Mesenchymal stem cell (in vitro differentiated cells and primary cell): ENCODE data around the gene PASK.

Source experiments
- DNase-seq: peaks from one replicate; pipeline ENCODE4 v3.0.0-alpha.2; 2013
- H2AFZ ChIP-seq: one replicate; pipeline ENCODE4 v1.6.1; 2013; ENCODE audit warnings: low read depth, mild to moderate bottlenecking, control low read depth, inconsistent platforms, low read length, moderate library complexity
- H2AK5ac ChIP-seq: 2 replicates; pipeline ENCODE4 v1.6.1; 2013; ENCODE audit warnings: low read length, moderate library complexity, mild to moderate bottlenecking, inconsistent platforms; ENCODE audit not compliant: severe bottlenecking
- H2BK120ac ChIP-seq: one replicate; pipeline ENCODE4 v1.6.1; 2013; ENCODE audit warnings: low read depth, mild to moderate bottlenecking, inconsistent platforms, low read length, moderate library complexity
- H2BK12ac ChIP-seq, 2 experiments: one replicate each; pipeline ENCODE4 v1.6.1; 2013; ENCODE audit warnings: inconsistent platforms in 2 of 2, low read length in 2 of 2, mild to moderate bottlenecking in 2 of 2, moderate library complexity in 2 of 2, control low read depth in 1 of 2
- H2BK15ac ChIP-seq: one replicate; pipeline ENCODE4 v1.6.1; 2013; ENCODE audit warnings: mild to moderate bottlenecking, low read depth, inconsistent platforms; ENCODE audit not compliant: poor library complexity, severe bottlenecking
- H2BK5ac ChIP-seq: 2 replicates; pipeline ENCODE4 v1.6.1; 2013; ENCODE audit warnings: low read depth, mild to moderate bottlenecking, low read length, control low read depth, inconsistent platforms; ENCODE audit not compliant: poor library complexity, severe bottlenecking
- H3K14ac ChIP-seq, 2 experiments: one replicate each; pipeline ENCODE4 v1.6.1; 2013; ENCODE audit warnings: inconsistent platforms in 2 of 2, low read length in 2 of 2, control low read depth in 1 of 2, mild to moderate bottlenecking in 1 of 2, moderate library complexity in 1 of 2
- H3K18ac ChIP-seq, 2 experiments: one replicate each; pipeline ENCODE4 v1.6.1; 2013; ENCODE audit warnings: inconsistent platforms in 2 of 2, low read length in 2 of 2, control low read depth in 1 of 2, low read depth in 1 of 2, mild to moderate bottlenecking in 1 of 2
- H3K23ac ChIP-seq, 2 experiments: one replicate each; pipeline ENCODE4 v1.6.1; 2013; ENCODE audit warnings: inconsistent platforms in 2 of 2, low read length in 2 of 2, mild to moderate bottlenecking in 2 of 2, moderate library complexity in 2 of 2, control low read depth in 1 of 2
- H3K27ac ChIP-seq: 2 replicates; pipeline ENCODE4 v1.5.1; 2013; ENCODE audit warnings: mild to moderate bottlenecking, moderate library complexity, low read length, control low read depth, inconsistent platforms; ENCODE audit not compliant: poor library complexity, severe bottlenecking
- H3K27me3 ChIP-seq, 2 experiments: 2 replicates each; pipeline versions ENCODE4 v1.6.1 to v1.7.0; 2013; ENCODE audit warnings: low read length in 2 of 2, mild to moderate bottlenecking in 2 of 2, moderate library complexity in 2 of 2, control low read depth in 1 of 2, inconsistent platforms in 1 of 2; ENCODE audit not compliant: control insufficient read depth in 1 of 2, insufficient read depth in 1 of 2
- H3K36me3 ChIP-seq, 2 experiments: 2 replicates each; pipeline versions ENCODE4 v1.6.1 to v1.7.0; 2013; ENCODE audit warnings: low read length in 2 of 2, control low read depth in 1 of 2, inconsistent platforms in 1 of 2, low read depth in 1 of 2, mild to moderate bottlenecking in 1 of 2; ENCODE audit not compliant: insufficient read depth in 2 of 2, control insufficient read depth in 1 of 2
- H3K4ac ChIP-seq, 2 experiments: one replicate each; pipeline ENCODE4 v1.6.1; 2013; ENCODE audit warnings: inconsistent platforms in 2 of 2, low read length in 2 of 2, mild to moderate bottlenecking in 2 of 2, moderate library complexity in 2 of 2, control low read depth in 1 of 2, low read depth in 1 of 2
- H3K4me1 ChIP-seq: 2 replicates; pipeline ENCODE4 v1.6.1; 2013; ENCODE audit warnings: low read depth, low read length, control low read depth; ENCODE audit not compliant: control insufficient read depth, insufficient read depth
- H3K4me2 ChIP-seq: 2 replicates; pipeline ENCODE4 v1.6.1; 2013; ENCODE audit warnings: low read length, mild to moderate bottlenecking, inconsistent platforms; ENCODE audit not compliant: poor library complexity, severe bottlenecking
- H3K4me3 ChIP-seq, 2 experiments: 2 replicates each; pipeline versions ENCODE4 v1.5.1 to v1.7.0; 2013; ENCODE audit warnings: low read length in 2 of 2, mild to moderate bottlenecking in 2 of 2, control low read depth in 1 of 2, low read depth in 1 of 2; ENCODE audit not compliant: insufficient read depth in 1 of 2
- H3K79me1 ChIP-seq: replicated peaks from 2 replicates; pipeline ENCODE4 v1.6.1; 2013; ENCODE audit warnings: mild to moderate bottlenecking, control low read depth, low read length, inconsistent platforms; ENCODE audit not compliant: poor library complexity, severe bottlenecking
- H3K9ac ChIP-seq: 2 replicates; pipeline ENCODE4 v1.7.0; 2013; ENCODE audit warnings: mild to moderate bottlenecking, low read length, moderate library complexity
- H3K9me3 ChIP-seq: 2 replicates; pipeline ENCODE4 v1.7.0; 2013; ENCODE audit warnings: mild to moderate bottlenecking, low read length; ENCODE audit not compliant: control insufficient read depth
- H4K8ac ChIP-seq: one replicate; pipeline ENCODE4 v1.6.1; 2013; ENCODE audit warnings: inconsistent platforms, mild to moderate bottlenecking, low read length, moderate library complexity
- H4K91ac ChIP-seq: one replicate; pipeline ENCODE4 v1.6.1; 2013; ENCODE audit warnings: mild to moderate bottlenecking, low read length, inconsistent platforms
- WGBS: methylation state at CpG from one replicate; pipeline ENCODE4 v1.1.7; 2013; ENCODE audit warnings: mixed read lengths; 5-methylcytosine and 5-hydroxymethylcytosine counted together

PASK gene

GRCh38 chr2:241134711-241135110, 14.6 kb downstream of the PASK start:
- Histone ChIP-seq H3K23ac (no peak overlapping the region), H3K4ac (no peak overlapping the region), H2BK12ac (no peak overlapping the region), H3K9ac (no peak overlapping the region), H3K4me1 (no peaks in the 10 kb centered on the region), H3K4me3 (no peak overlapping the region), H3K36me3 (peaks cover 21 to 28% of the 10 kb centered on the region in 2 experiments), H3K9me3 (no peaks in the 10 kb centered on the region), H3K27ac (no peak overlapping the region), H4K8ac (no peak overlapping the region), H2BK5ac (no peak overlapping the region), H2BK120ac (no peak overlapping the region), H2BK15ac (no peak overlapping the region), H3K14ac (no peak overlapping the region), H4K91ac (no peak overlapping the region), H3K79me1 (no peaks in the 10 kb centered on the region), H3K4me2 (no peak overlapping the region), H3K18ac (no peak overlapping the region), H2AFZ (no peak overlapping the region), H2AK5ac (no peak overlapping the region), H3K27me3 (no peaks in the 10 kb centered on the region)
- DNase-seq = no peak
- WGBS = 100% methylated on average over 6 of the region's 7 CpGs

GRCh38 chr2:241133436-241133820, 15.8 kb downstream of the PASK start:
- Histone ChIP-seq H2BK120ac (no peak overlapping the region), H3K4ac (no peak overlapping the region), H3K4me3 (no peak overlapping the region), H3K23ac (no peak overlapping the region), H3K14ac (no peak overlapping the region), H3K27me3 (no peaks in the 10 kb centered on the region), H3K9ac (no peak overlapping the region), H2BK5ac (no peak overlapping the region), H2BK15ac (no peak overlapping the region), H4K8ac (no peak overlapping the region), H3K4me2 (no peak overlapping the region), H2AFZ (no peak overlapping the region), H3K79me1 (no peaks in the 10 kb centered on the region), H2BK12ac (no peak overlapping the region), H4K91ac (no peak overlapping the region), H3K36me3 (peaks cover 22 to 25% of the 10 kb centered on the region in 2 experiments), H3K18ac (no peak overlapping the region), H3K9me3 (no peaks in the 10 kb centered on the region), H3K27ac (no peak overlapping the region), H2AK5ac (no peak overlapping the region), H3K4me1 (no peaks in the 10 kb centered on the region)
- WGBS = 99% methylated on average over 10 of the region's 10 CpGs
- no peak for DNase-seq

GRCh38 chr2:241132538-241133435, 16.5 kb downstream of the PASK start:
- Histone ChIP-seq H2BK5ac (no peak overlapping the region), H2BK12ac (no peak overlapping the region), H3K4me3 (no peak overlapping the region), H3K4ac (no peak overlapping the region), H3K79me1 (no peaks in the 10 kb centered on the region), H3K9me3 (no peaks in the 10 kb centered on the region), H3K9ac (no peak overlapping the region), H3K36me3 (peaks cover 18 to 21% of the 10 kb centered on the region in 2 experiments), H2BK15ac (no peak overlapping the region), H3K18ac (no peak overlapping the region), H3K4me1 (no peaks in the 10 kb centered on the region), H2BK120ac (no peak overlapping the region), H3K27ac (no peak overlapping the region), H3K27me3 (no peaks in the 10 kb centered on the region), H3K14ac (no peak overlapping the region), H2AK5ac (no peak overlapping the region), H4K8ac (no peak overlapping the region), H3K23ac (no peak overlapping the region), H3K4me2 (no peak overlapping the region), H4K91ac (no peak overlapping the region), H2AFZ (no peak overlapping the region)
- WGBS = 97% methylated on average over 14 of the region's 14 CpGs
- DNase-seq = no peak

GRCh38 chr2:241131531-241131930, 17.7 kb downstream of the PASK start:
- Histone ChIP-seq H3K4me2 (no peak overlapping the region), H3K18ac (no peak overlapping the region), H2BK5ac (no peak overlapping the region), H3K4ac (no peak overlapping the region), H2AK5ac (no peak overlapping the region), H3K9me3 (no peaks in the 10 kb centered on the region), H3K9ac (no peak overlapping the region), H3K23ac (no peak overlapping the region), H2AFZ (no peak overlapping the region), H3K27me3 (no peaks in the 10 kb centered on the region), H3K14ac (no peak overlapping the region), H2BK15ac (no peak overlapping the region), H2BK120ac (no peak overlapping the region), H3K4me3 (no peak overlapping the region), H3K79me1 (no peaks in the 10 kb centered on the region), H4K8ac (no peak overlapping the region), H3K27ac (no peak overlapping the region), H2BK12ac (no peak overlapping the region), H3K36me3 (peaks cover 13 to 16% of the 10 kb centered on the region in 2 experiments), H3K4me1 (no peaks in the 10 kb centered on the region), H4K91ac (no peak overlapping the region)
- 98% methylated on average over 7 of the region's 7 CpGs for WGBS
- DNase-seq = no peak
